GM19023 (cell line): ENCODE measurements around the gene ITGAD.
A peak's percentile ranks its signal among the peaks of the same experiment; 100 is the strongest.

Experiments used
- ATAC-seq: cut with Tn5 transposase; IDR thresholded peaks from one replicate; pipeline ENCODE4 v1.9.1; 2021; ENCODE audit warnings: mild to moderate bottlenecking, moderate library complexity; ENCODE audit not compliant: unreplicated experiment

The ITGAD gene

DNA sequence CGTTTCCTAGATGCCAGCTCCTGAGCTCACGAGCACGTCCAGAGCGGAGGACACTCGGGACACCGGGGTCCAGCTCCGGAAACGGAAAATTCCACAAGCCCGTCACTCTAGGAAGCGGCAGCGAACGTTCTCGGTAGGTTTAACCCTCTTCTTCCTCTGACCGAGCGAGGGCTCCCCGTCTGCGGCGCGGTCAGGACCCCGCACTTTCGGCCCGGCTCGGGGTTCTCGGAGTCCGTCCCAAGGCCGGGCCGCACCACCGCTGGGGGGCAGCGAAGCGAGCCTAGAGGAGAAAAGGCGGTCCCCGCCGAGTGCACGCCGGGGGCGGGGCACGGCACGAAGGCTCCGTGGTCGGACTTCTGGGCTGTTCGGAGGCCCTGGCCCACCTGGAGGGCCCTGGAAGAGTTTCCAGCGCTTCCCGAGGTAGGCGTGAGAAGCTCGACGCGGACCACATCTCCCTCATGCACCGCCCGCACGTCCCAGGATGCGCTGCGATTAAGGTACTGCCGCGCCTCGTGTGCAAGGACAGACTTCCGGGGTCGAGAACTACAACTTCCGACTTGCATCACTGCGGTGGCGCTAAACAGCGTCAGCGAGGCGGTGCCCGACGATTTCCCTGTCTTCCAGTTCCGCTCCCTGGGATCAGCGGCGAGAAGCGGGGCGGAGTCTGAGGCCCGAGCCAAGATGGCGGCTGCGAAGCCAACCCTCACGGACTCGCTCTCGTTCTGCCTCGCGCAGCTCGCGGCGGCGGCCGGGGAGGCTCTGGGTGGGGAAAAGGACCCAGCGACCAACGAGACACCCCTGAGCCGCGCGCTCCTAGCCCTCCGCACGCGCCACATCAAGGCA, 65.9 kb downstream of the ITGAD start, which contains the start of gene ARMC5:
Gene ARMC5 (plus strand): TSS at position 658 of the 843 bp plus-strand sequence. CDS start 24 bp downstream, at position 682.
- peak; percentile 79 for ATAC-seq

DNA sequence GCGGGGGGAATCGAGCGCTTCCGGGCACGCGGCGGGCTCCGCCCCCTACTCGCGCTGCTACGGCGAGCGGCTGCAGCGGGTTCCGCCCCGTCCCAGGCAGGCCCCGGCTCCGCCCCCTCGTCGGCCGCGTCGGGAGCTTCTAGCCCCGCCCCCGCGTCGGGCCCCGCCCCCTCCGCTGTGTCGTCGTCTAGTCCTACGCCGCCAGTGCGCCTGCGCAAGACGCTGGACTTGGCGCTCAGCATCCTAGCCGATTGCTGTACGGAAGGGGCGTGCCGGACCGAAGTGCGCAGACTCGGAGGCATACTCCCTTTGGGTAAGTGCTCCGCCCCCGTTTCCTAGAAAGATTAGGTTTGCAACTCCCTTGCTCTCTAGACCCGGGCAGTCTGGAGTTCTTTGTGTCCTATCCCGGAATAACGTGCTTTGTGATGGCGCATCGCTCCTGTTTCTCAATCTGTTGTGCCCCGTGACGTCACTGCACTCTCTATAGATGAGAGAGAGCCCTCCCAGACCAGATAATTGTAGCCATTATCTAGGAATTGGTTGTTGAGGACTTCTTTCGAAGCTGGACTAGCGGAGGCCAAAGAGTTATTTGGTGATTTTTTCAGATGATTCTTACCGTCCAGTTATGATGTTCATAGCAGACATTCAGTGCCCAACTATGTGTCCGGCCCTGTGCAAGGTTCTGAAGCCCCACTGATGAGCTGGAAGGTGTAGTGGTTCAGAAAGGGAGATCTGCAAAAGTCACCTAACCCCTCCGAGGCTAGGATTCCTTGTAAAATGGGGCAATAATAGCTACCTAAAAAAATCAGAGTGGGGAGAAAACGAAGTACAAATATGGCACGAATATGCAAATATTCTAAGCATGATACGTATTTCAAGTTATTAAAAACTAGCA, 66.8 kb downstream of the ITGAD start:
- ATAC-seq, result peak; percentile 68

- ATAC-seq, result no peak
These were observed 67.5 kb downstream of the ITGAD start for GRCh38 chr16:31460582-31461002.

- no peak for ATAC-seq
These were observed 68.2 kb downstream of the ITGAD start for GRCh38 chr16:31461201-31461920.

DNA sequence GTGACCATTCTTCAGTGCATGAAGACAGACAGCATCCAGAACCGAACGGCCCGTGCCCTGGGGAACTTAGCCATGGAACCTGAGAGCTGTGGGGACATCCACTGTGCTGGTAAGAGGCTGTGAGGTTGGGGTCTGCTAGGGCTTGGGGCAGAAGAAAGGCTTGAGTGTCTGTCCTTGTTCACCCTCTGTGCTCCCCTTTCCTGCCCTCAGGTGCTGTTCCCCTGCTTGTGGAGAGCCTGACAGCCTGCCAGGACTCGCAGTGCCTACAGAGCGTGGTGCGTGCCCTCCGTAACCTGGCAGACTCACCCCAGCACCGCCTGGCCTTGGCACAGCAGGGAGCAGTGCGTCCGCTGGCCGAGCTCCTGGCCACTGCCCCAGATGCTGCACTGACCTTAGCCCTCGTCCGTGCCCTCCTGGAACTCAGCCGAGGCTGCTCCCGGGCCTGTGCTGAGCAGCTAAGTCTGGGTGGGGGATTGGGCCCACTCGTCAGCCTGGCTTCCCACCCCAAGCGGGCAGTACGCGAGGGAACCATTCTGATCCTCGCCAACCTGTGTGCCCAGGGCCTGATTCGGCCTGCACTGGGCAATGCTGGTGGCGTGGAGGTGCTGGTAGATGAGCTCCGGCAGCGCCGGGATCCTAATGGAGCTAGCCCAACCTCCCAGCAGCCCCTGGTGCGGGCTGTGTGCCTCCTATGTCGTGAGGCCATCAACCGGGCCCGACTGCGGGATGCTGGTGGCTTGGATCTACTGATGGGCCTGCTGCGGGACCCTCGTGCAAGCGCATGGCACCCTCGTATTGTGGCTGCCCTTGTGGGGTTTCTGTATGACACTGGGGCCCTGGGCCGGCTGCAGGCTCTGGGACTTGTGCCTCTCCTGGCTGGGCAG, 69.0 kb downstream of the ITGAD start:
- ATAC-seq, result no peak

- no peak for ATAC-seq
These were observed 71.2 kb downstream of the ITGAD start for GRCh38 chr16:31464348-31464769.

GRCh38 chr16:31464781-31465260, 71.7 kb downstream of the ITGAD start:
- ATAC-seq, result no peak

DNA sequence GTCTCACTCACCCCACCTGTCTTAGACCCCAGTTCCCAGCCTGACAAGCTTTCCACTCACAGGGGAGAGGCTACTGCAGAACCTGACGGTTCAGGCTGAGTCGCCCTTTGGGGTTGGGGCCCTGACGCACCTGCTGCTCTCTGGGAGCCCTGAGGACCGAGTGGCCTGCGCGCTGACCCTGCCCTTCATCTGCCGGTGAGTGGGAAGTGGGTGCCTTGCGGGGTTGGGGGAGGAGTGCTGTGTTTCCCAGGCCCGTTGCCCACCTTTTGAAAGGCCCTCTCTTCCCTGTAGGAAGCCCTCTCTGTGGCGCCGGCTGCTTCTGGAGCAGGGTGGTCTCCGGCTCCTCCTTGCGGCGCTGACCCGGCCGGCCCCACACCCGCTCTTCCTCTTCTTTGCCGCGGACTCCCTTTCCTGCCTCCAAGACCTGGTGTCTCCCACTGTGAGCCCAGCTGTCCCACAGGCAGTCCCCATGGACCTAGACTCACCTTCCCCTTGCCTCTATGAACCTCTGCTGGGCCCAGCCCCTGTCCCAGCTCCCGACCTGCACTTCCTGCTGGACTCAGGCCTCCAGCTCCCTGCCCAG, 72.7 kb downstream of the ITGAD start:
- ATAC-seq, result no peak

DNA sequence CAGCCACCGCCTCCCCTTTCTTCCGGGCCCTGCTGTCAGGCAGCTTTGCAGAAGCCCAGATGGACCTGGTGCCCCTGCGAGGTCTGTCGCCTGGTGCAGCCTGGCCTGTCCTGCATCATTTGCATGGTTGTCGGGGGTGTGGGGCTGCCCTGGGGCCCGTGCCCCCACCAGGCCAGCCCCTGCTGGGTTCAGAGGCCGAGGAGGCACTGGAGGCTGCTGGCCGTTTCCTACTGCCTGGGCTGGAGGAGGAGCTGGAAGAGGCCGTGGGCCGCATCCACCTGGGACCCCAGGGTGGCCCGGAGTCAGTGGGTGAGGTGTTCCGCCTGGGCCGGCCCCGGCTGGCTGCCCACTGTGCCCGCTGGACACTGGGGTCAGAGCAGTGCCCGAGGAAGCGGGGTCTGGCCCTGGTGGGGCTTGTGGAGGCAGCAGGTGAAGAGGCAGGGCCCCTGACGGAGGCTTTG, 73.3 kb downstream of the ITGAD start:
- ATAC-seq, result no peak

DNA sequence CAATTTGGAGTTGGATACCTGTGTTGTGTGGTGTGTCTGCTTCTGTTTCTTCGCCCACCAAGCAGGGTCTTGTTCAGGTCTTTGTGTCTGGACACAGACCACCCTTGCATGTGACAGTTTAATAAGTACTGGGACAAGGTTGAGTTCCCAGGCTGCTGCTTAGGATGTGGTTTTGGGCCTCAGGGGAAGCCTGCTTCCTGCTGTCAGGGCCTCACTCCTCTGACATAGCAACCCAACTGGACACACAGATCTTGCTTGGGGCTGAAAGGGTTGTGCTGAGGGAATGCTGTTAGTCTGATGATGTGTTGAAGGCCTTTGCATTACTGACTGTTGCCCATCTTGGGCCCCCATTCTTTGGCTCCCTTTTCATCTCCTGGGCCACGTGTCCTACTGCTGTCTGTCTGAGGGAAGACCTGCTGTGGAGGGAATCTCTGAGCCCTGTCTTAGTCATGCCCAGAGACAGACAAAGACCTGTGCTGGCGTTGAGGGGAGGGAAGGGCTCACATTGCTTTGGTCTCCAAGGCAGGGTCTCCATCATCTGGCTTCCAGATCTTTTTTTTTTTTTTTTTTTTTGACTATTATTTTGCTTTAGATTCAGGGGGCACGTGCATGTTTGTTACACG, 74.1 kb downstream of the ITGAD start:
- ATAC-seq, result no peak

DNA sequence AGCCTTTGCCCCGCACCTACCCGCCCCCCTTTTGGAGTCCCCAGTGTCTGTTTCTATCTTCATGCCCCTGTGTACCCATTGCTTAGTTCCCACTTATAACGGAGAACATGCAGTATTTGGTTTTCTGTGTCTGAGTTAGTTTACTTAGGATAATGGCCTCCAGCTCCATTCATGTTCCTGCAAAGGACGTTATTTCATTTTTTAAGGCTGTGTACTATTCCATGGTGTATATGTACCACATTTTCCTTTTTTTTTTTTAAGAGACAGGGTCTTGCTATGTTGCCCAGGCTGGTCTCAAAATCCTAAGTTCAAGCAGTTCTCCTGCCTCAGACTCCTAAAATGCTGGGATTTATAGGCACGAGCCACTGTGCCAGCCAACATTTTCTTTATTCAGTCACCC, 74.7 kb downstream of the ITGAD start:
- no peak for ATAC-seq

- no peak for ATAC-seq
These were observed 77.5 kb downstream of the ITGAD start for GRCh38 chr16:31470615-31471014.

DNA sequence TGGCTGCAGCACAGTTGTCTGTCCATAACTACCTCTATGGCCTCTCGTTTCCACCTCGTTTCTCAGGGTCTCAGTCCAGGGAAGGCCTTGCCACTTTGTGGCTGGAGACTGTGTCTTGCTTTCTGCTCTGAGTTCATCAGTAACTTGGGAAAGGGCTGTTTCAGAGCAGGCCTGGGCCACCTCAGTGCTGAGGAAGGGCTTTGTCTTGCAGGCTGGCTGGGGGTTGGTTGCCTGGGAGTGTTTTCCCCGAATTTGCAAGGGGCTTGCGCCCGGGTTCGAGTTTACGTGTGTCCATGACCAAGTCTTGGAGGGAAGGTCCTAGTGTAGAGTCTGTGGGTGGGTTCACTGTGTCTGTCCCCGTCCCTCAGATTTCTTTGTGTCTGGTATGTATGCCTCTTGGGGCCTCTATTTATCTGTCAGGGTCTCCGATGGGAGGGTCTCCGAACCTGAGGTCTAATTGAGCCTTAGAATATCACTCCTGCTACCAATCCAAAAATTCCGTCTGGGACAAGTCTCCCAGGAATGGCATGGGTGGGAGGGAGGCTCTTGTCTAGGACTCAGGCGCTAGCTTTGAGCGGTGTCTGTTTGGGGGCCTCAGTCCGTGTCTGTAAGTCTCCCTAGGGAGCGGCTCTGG, 78.2 kb downstream of the ITGAD start:
- ATAC-seq, result no peak

DNA sequence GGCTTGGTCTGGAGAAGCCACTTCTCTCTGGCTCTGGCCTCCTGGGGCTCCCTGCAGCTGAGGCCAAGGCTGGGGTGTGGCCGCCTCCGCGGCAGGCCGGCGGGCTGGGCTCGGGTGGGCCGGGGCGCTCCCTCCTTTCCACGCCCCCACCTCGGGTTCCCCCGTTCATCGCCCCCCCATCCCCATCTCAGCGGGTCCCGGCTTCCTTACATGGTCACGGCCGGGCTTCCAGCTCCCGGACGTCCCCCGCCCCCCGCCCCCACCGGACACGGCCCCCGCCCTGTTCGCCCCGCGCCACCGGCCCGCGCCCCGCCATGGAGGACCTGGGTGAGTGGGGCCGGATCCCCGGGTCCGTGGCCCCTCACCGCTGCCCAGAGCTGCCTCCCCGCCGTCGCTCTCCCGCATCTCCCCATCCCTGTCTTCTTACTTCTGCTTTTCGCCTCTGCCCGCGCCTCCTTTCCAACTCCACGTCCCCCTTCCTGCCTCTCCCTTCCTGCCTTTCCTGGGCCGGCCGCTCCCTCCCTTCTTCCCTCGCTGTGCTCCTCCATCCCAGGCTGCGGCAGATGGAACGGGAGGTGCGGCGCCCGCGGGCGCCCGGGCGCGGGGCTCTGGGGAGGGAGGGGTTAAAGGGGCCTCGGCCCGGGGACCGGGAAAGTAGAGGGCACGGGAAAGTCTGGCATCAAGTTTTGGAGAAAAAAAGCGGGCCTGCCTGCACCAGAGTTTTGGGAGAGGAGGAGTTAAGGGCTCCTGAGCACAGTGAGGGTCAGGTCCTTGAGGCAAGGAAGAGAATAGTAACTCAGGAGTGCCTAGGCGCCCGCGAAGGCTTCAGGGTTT, 79.0 kb downstream of the ITGAD start, which contains the start of gene TGFB1I1:
Gene TGFB1I1 (plus strand): TSS at position 278 of the 834 bp plus-strand sequence. CDS start 37 bp downstream, at position 315.
- ATAC-seq, result no peak

DNA sequence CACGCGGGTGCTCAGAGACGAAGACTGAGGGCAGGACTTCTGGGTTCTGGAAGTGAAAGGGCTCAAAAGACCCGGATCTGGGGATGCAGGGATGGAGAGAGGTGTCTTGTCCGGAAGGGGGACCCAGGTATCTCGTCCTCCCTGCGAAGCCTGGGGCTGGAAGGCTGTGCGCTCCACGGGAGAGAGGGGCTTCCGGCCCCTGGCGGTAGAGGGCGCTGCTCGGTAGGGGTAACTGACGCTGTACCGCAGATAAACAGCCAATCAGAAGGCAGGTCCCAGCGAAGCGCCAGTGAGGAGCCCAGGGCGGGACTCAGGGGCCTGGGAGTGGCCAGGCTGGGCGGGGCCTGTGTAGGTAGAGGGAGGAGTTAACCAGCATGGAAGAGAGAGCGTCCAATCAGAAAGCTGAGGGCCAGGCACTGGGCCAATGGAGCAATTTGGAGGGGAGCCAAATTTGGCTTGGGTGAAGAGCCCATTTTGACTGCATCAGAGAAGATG, 79.6 kb downstream of the ITGAD start:
- ATAC-seq, result no peak

GRCh38 chr16:31473264-31473984, 80.3 kb downstream of the ITGAD start:
- no peak for ATAC-seq
